Neuronal stem cell (in vitro differentiated cells): ENCODE measurements around the gene IGFL4.

Experiments
- DNase-seq: peaks from one replicate; pipeline ENCODE4 v3.0.0-alpha.2; 2013; ENCODE audit warnings: low spot score
- H2AFZ ChIP-seq: one replicate; pipeline ENCODE4 v1.6.1; 2013; ENCODE audit warnings: mild to moderate bottlenecking, low read length, inconsistent platforms
- H2AK5ac ChIP-seq: 2 replicates; pipeline ENCODE4 v1.6.1; 2013; ENCODE audit warnings: low read depth, mild to moderate bottlenecking, inconsistent platforms, low read length, moderate library complexity, mixed read lengths
- H2BK120ac ChIP-seq: 2 replicates; pipeline ENCODE4 v1.6.1; 2013; ENCODE audit warnings: low read depth, mild to moderate bottlenecking, inconsistent platforms, low read length, moderate library complexity, mixed read lengths
- H2BK12ac ChIP-seq: one replicate; pipeline ENCODE4 v1.6.1; 2013; ENCODE audit warnings: low read length, inconsistent platforms
- H2BK15ac ChIP-seq: 2 replicates; pipeline ENCODE4 v1.6.1; 2013; ENCODE audit warnings: mild to moderate bottlenecking, low read length, inconsistent platforms, mixed read lengths
- H2BK5ac ChIP-seq: one replicate; pipeline ENCODE4 v1.6.1; 2013; ENCODE audit warnings: inconsistent platforms, mild to moderate bottlenecking, low read length, moderate library complexity
- H3K14ac ChIP-seq: one replicate; pipeline ENCODE4 v1.6.1; 2013; ENCODE audit warnings: low read length, inconsistent platforms
- H3K18ac ChIP-seq: 2 replicates; pipeline ENCODE4 v1.6.1; 2013; ENCODE audit warnings: low read length, inconsistent platforms
- H3K23ac ChIP-seq: 2 replicates; pipeline ENCODE4 v1.6.1; 2013; ENCODE audit warnings: low read depth, mild to moderate bottlenecking, mixed read lengths, low read length, inconsistent platforms; ENCODE audit not compliant: poor library complexity
- H3K27ac ChIP-seq: replicated peaks from 3 replicates; pipeline ENCODE4 v1.5.1; 2013; ENCODE audit warnings: low read length, inconsistent platforms
- H3K27me3 ChIP-seq, 3 experiments: 2 replicates each; pipeline ENCODE4 v1.6.1; 2013; ENCODE audit warnings: low read length in 3 of 3, mild to moderate bottlenecking in 2 of 3, inconsistent platforms in 1 of 3, low read depth in 1 of 3, mixed read lengths in 1 of 3, moderate library complexity in 1 of 3; ENCODE audit not compliant: control insufficient read depth in 3 of 3, insufficient read depth in 3 of 3
- H3K36me3 ChIP-seq, 2 donors: replicated peaks in 1 of 2; 2 replicates each; pipeline ENCODE4 v1.6.1; 2013; ENCODE audit warnings: low read length in 2 of 2; ENCODE audit not compliant: control insufficient read depth in 2 of 2, insufficient read depth in 2 of 2
- H3K4ac ChIP-seq: 2 replicates; pipeline ENCODE4 v1.6.1; 2013; ENCODE audit warnings: inconsistent platforms, mild to moderate bottlenecking, low read length, moderate library complexity
- H3K4me1 ChIP-seq, 2 donors: 1 replicate in 1 of 2; 2 replicates in 1 of 2; pipeline ENCODE4 v1.6.1; 2013; ENCODE audit warnings: low read length in 2 of 2, low read depth in 1 of 2; ENCODE audit not compliant: control insufficient read depth in 2 of 2, insufficient read depth in 1 of 2
- H3K4me2 ChIP-seq: one replicate; pipeline ENCODE4 v1.6.1; 2013; ENCODE audit warnings: mild to moderate bottlenecking, low read length, inconsistent platforms; ENCODE audit not compliant: insufficient read depth, poor library complexity, severe bottlenecking
- H3K4me3 ChIP-seq, 2 donors: 2 replicates each; pipeline ENCODE4 v1.5.1; 2013; ENCODE audit warnings: low read length in 2 of 2, mild to moderate bottlenecking in 2 of 2, inconsistent platforms in 1 of 2, moderate library complexity in 1 of 2
- H3K79me1 ChIP-seq: one replicate; pipeline ENCODE4 v1.6.1; 2013; ENCODE audit warnings: low read depth, mild to moderate bottlenecking, inconsistent platforms, low read length, moderate library complexity
- H3K9ac ChIP-seq: one replicate; pipeline ENCODE4 v1.6.1; 2013; ENCODE audit warnings: mild to moderate bottlenecking, low read depth, low read length, inconsistent platforms; ENCODE audit not compliant: poor library complexity
- H3K9me3 ChIP-seq, 2 donors: replicated peaks in 1 of 2; 2 replicates each; pipeline versions ENCODE3 to v1.6.1; 2013; ENCODE audit warnings: low read length in 2 of 2, mild to moderate bottlenecking in 2 of 2, inconsistent platforms in 1 of 2, low read depth in 1 of 2, mixed read lengths in 1 of 2, moderate library complexity in 1 of 2; ENCODE audit not compliant: control insufficient read depth in 2 of 2, insufficient read depth in 1 of 2
- H4K8ac ChIP-seq: one replicate; pipeline ENCODE4 v1.6.1; 2013; ENCODE audit warnings: low read depth, mild to moderate bottlenecking, inconsistent platforms, low read length, moderate library complexity
- H4K91ac ChIP-seq: one replicate; pipeline ENCODE4 v1.6.1; 2013; ENCODE audit warnings: low read length, low read depth, mild to moderate bottlenecking, inconsistent platforms; ENCODE audit not compliant: poor library complexity
- WGBS, 2 donors: extraction: QIAGEN DNeasy Blood & Tissue Kit; methylation state at CpG; one replicate each; pipeline ENCODE4 v1.1.7; 2013; ENCODE audit warnings: missing lambda C conversion rate in 2 of 2, mixed read lengths in 1 of 2; ENCODE audit not compliant: insufficient read length in 2 of 2, insufficient replicate concordance in 1 of 2; ENCODE audit errors: extremely low coverage in 2 of 2; 5-methylcytosine and 5-hydroxymethylcytosine counted together

The IGFL4 gene

GRCh38 chr19:46085888-46086287, 45.1 kb upstream of the IGFL4 start:
- Histone ChIP-seq H3K4me3 (no peak overlapping the region), H2BK15ac (no peak overlapping the region), H4K8ac (no peak overlapping the region), H3K4me2 (no peak overlapping the region), H2BK5ac (no peak overlapping the region), H3K79me1 (no peaks in the 10 kb centered on the region), H3K36me3 (no peaks in the 10 kb centered on the region), H2AK5ac (no peak overlapping the region), H3K18ac (no peak overlapping the region), H4K91ac (no peak overlapping the region), H3K27ac (no peak overlapping the region), H3K23ac (no peak overlapping the region), H3K14ac (no peak overlapping the region), H3K27me3 (no peaks in the 10 kb centered on the region), H2BK12ac (no peak overlapping the region), H3K9ac (no peak overlapping the region), H2BK120ac (no peak overlapping the region), H3K4ac (no peak overlapping the region), H3K4me1 (no peaks in the 10 kb centered on the region), H3K9me3 (peaks cover 9 to 16% of the 10 kb centered on the region in 2 donors), H2AFZ (no peak overlapping the region)
- WGBS, 2 donors = no CpG with 5 or more reads among the region's 1 CpG
- DNase-seq = no peak

- H3K9ac ChIP-seq = no peak overlapping the region
- H2BK15ac ChIP-seq = no peak overlapping the region
- no peak overlapping the region for H2AFZ ChIP-seq
- H3K4me1 ChIP-seq = peaks cover 0 to 2% of the 10 kb centered on the region in 2 donors
- H3K36me3 ChIP-seq = no peaks in the 10 kb centered on the region
- H3K18ac ChIP-seq = no peak overlapping the region
- H3K27me3 ChIP-seq = no peaks in the 10 kb centered on the region
- H3K9me3 ChIP-seq = peaks cover 13 to 14% of the 10 kb centered on the region in 2 donors
- WGBS, 2 donors = no CpG with 5 or more reads among the region's 2 CpGs
- no peak overlapping the region for H3K23ac ChIP-seq
- H3K4me3 ChIP-seq = no peak overlapping the region
- H3K27ac ChIP-seq = no peak overlapping the region
- H3K4ac ChIP-seq = no peak overlapping the region
- H4K91ac ChIP-seq = no peak overlapping the region
- H4K8ac ChIP-seq = no peak overlapping the region
- H2AK5ac ChIP-seq = no peak overlapping the region
- no peak for DNase-seq
- H3K79me1 ChIP-seq = no peaks in the 10 kb centered on the region
- no peak overlapping the region for H2BK12ac ChIP-seq
- H3K4me2 ChIP-seq = no peak overlapping the region
- no peak overlapping the region for H2BK120ac ChIP-seq
- H3K14ac ChIP-seq = no peak overlapping the region
- H2BK5ac ChIP-seq = no peak overlapping the region
Measured at GRCh38 chr19:46082728-46083050, 41.9 kb upstream of the IGFL4 start.

GRCh38 chr19:46081928-46082727, 41.3 kb upstream of the IGFL4 start:
- no peak overlapping the region for H2BK120ac ChIP-seq
- no peak overlapping the region for H3K27ac ChIP-seq
- peaks cover 0 to 3% (median 2%) of the 10 kb centered on the region in 3 experiments for H3K27me3 ChIP-seq
- no peaks in the 10 kb centered on the region for H3K36me3 ChIP-seq
- no peak overlapping the region for H2AFZ ChIP-seq
- peak; percentile 26 for DNase-seq
- no CpG with 5 or more reads among the region's 4 CpGs for WGBS, 2 donors
- no peak overlapping the region for H3K18ac ChIP-seq
- H4K91ac ChIP-seq = no peak overlapping the region
- no peak overlapping the region for H3K14ac ChIP-seq
- H3K9me3 ChIP-seq = peaks cover 9 to 12% of the 10 kb centered on the region in 2 donors
- no peak overlapping the region for H2BK15ac ChIP-seq
- no peaks in the 10 kb centered on the region for H3K79me1 ChIP-seq
- no peak overlapping the region for H3K23ac ChIP-seq
- H3K4ac ChIP-seq = no peak overlapping the region
- H4K8ac ChIP-seq = no peak overlapping the region
- H3K9ac ChIP-seq = no peak overlapping the region
- no peak overlapping the region for H3K4me2 ChIP-seq
- H2BK12ac ChIP-seq = no peak overlapping the region
- no peak overlapping the region for H2BK5ac ChIP-seq
- no peak overlapping the region for H2AK5ac ChIP-seq
- H3K4me1 ChIP-seq = peaks cover 0 to 4% of the 10 kb centered on the region in 2 donors
- no peak overlapping the region for H3K4me3 ChIP-seq

- no CpG with 5 or more reads among the region's 3 CpGs for WGBS, 2 donors
- Histone ChIP-seq H3K27ac (no peak overlapping the region), H3K9ac (peak overlapping the region; percentile 17)
Measured at GRCh38 chr19:46080561-46080960, 39.8 kb upstream of the IGFL4 start.

More at GRCh38 chr19:46080561-46080960, 39.8 kb upstream of the IGFL4 start:
- Histone ChIP-seq H3K4me1 (peaks cover 0 to 7% of the 10 kb centered on the region in 2 donors), H3K23ac (no peak overlapping the region), H2AFZ (peak overlapping the region; percentile 13), H2AK5ac (no peak overlapping the region), H4K91ac (no peak overlapping the region), H3K4ac (no peak overlapping the region), H3K27me3 (peaks cover 0 to 16% (median 12%) of the 10 kb centered on the region in 3 experiments), H3K79me1 (no peaks in the 10 kb centered on the region), H2BK15ac (no peak overlapping the region), H4K8ac (no peak overlapping the region), H2BK120ac (no peak overlapping the region), H3K9me3 (peaks cover under 1 to 9% of the 10 kb centered on the region in 2 donors), H3K36me3 (no peaks in the 10 kb centered on the region), H3K18ac (no peak overlapping the region), H3K14ac (no peak overlapping the region), H2BK12ac (no peak overlapping the region), H2BK5ac (no peak overlapping the region), H3K4me3 (peak overlapping the region in 1 of 2 donors; percentile 60), H3K4me2 (no peak overlapping the region)
- no peak for DNase-seq
